Glutamatergic neuron (in vitro differentiated cells): Measurements from ENCODE around the gene VPS51. TPM values are rescaled to one million over a fixed set of nuclear protein-coding genes. Genes with fewer than 3 reads are reported as not detected.

Experiments
- DNase-seq: peaks from one replicate; pipeline ENCODE4 v3.0.0; 2022
- H3K27ac Mint-ChIP-seq: one replicate; pipeline ENCODE4 v1.8.0; 2020; ENCODE audit warnings: mild to moderate bottlenecking, mixed read lengths, inconsistent platforms; ENCODE audit not compliant: unreplicated experiment
- H3K27me3 Mint-ChIP-seq: one replicate; pipeline ENCODE4 v1.8.0; 2020; ENCODE audit warnings: mild to moderate bottlenecking, moderate library complexity, mixed read lengths, inconsistent platforms; ENCODE audit not compliant: unreplicated experiment
- H3K36me3 Mint-ChIP-seq: one replicate; pipeline ENCODE4 v1.8.0; 2020; ENCODE audit warnings: mild to moderate bottlenecking, mixed read lengths, inconsistent platforms; ENCODE audit not compliant: unreplicated experiment
- H3K4me1 Mint-ChIP-seq: one replicate; pipeline ENCODE4 v1.8.0; 2020; ENCODE audit warnings: mild to moderate bottlenecking, low read depth, mixed read lengths, inconsistent platforms; ENCODE audit not compliant: unreplicated experiment
- H3K4me3 Mint-ChIP-seq: one replicate; pipeline ENCODE4 v1.8.0; 2020; ENCODE audit warnings: mild to moderate bottlenecking, mixed read lengths, inconsistent platforms; ENCODE audit not compliant: unreplicated experiment
- H3K9me3 Mint-ChIP-seq: one replicate; pipeline ENCODE4 v1.8.0; 2020; ENCODE audit warnings: mild to moderate bottlenecking, moderate library complexity, mixed read lengths, inconsistent platforms; ENCODE audit not compliant: unreplicated experiment
- total RNA-seq: library from RNA; stranded (reverse); fragmentation: NEBNext Ultra II Directional; extraction: Animal tissue kit (Norgen Biotek cat#: 25700); gene quantifications from one replicate; pipeline ENCODE4 v1.2.1, GENCODE V29; 2021; ENCODE audit not compliant: unreplicated experiment
- TF ChIP-seq, protein P1 (sequence below): fragments of 200-600 bp; sonication (generic); IDR thresholded peaks from one replicate; pipeline ENCODE4 v1.5.0; 2021; ENCODE audit not compliant: partially characterized antibody, unreplicated experiment

VPS51 gene
- total RNA-seq, 1 donor from 2014 or later, result 105 TPM

DNA sequence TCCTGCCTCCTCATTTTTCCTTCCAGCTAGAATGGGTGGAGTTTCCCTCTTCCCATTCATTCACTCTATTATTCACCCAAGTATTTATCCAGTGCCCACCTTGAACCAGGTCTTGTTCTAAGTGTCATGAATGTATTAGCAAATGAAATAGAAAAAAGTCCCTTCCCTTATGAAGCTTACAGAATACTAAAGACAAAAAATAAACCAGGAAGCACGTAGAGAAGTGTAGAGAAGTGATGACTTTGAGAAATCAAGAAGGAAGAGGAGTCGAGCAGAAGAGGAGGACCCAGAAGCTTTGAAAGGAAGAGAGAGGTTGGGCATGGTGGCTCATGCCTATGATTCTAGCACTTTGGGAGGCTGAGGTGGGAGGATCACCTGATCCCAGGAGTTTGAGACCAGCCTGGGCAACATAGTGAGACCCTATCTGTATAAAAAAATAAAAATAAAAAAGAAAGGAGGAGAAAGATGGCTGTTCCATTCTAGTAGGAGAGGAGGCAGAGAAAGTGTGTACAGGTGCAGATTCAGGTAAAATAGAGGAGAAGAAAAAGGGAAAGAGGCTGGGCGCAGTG is 55.4 kb downstream of the VPS51 start:
- H3K4me1 Mint-ChIP-seq, result peaks cover 2% of the 10 kb centered on the region

DNA sequence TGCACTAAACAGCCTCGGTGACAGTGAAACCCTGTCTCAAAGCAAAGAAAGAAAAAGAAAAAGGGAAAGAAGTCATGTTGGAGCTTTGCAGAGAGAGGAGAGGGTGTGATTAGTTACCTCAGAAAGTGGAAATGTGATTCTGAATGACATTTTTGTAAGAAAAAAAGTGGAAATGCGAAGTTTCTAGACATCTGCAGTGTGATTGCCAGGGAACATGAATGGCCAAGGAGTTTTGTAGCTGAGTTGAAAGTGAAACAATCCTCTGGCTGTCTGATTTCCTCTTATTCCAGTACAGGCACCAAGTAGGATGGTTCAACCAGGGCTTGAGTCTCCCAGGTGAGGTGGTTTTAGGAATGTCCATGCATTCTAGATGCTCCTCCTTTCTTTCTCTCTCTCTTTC is 56.1 kb downstream of the VPS51 start:
- Mint-ChIP-seq H3K36me3 (no peaks in the 10 kb centered on the region), H3K4me1 (peaks cover 2% of the 10 kb centered on the region), H3K9me3 (peaks cover 5% of the 10 kb centered on the region), H3K27me3 (no peaks in the 10 kb centered on the region), H3K4me3 (no peak overlapping the region), H3K27ac (no peak overlapping the region)
- TF ChIP-seq, protein P1, sequence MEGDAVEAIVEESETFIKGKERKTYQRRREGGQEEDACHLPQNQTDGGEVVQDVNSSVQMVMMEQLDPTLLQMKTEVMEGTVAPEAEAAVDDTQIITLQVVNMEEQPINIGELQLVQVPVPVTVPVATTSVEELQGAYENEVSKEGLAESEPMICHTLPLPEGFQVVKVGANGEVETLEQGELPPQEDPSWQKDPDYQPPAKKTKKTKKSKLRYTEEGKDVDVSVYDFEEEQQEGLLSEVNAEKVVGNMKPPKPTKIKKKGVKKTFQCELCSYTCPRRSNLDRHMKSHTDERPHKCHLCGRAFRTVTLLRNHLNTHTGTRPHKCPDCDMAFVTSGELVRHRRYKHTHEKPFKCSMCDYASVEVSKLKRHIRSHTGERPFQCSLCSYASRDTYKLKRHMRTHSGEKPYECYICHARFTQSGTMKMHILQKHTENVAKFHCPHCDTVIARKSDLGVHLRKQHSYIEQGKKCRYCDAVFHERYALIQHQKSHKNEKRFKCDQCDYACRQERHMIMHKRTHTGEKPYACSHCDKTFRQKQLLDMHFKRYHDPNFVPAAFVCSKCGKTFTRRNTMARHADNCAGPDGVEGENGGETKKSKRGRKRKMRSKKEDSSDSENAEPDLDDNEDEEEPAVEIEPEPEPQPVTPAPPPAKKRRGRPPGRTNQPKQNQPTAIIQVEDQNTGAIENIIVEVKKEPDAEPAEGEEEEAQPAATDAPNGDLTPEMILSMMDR, result no peak
- DNase-seq, result no peak

More for the DNA sequence above, 55.4 kb downstream of the VPS51 start:
- Mint-ChIP-seq H3K9me3 (peaks cover 5% of the 10 kb centered on the region), H3K27ac (no peak overlapping the region), H3K36me3 (no peaks in the 10 kb centered on the region), H3K4me3 (no peak overlapping the region), H3K27me3 (no peaks in the 10 kb centered on the region)
- TF ChIP-seq, protein P1, result no peak
- DNase-seq, result no peak

DNA sequence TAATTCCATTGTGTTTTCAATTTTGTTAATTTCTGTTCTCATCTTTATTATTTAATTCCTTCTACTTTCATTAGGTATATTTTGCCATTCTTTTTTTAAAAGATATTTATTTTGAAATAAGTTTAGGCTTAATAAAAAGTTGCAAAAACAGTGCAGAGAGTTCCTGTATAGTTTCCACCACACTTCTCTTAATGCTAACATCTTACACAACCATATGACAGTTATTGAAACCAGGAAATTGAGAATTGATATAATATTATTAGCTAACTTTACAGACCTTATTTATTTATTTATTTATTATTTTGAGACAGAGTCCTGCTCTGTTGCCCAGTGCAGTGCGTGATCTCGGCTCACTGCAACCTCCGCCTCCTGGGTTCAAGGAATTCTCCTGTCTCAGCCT is 60.2 kb downstream of the VPS51 start:
- no peaks in the 10 kb centered on the region for H3K27me3 Mint-ChIP-seq
- TF ChIP-seq, protein P1, result no peak
- H3K4me3 Mint-ChIP-seq, result no peak overlapping the region
- no peaks in the 10 kb centered on the region for H3K36me3 Mint-ChIP-seq
- no peaks in the 10 kb centered on the region for H3K4me1 Mint-ChIP-seq
- DNase-seq, result no peak
- peaks cover 1% of the 10 kb centered on the region for H3K9me3 Mint-ChIP-seq
- no peak overlapping the region for H3K27ac Mint-ChIP-seq

DNA sequence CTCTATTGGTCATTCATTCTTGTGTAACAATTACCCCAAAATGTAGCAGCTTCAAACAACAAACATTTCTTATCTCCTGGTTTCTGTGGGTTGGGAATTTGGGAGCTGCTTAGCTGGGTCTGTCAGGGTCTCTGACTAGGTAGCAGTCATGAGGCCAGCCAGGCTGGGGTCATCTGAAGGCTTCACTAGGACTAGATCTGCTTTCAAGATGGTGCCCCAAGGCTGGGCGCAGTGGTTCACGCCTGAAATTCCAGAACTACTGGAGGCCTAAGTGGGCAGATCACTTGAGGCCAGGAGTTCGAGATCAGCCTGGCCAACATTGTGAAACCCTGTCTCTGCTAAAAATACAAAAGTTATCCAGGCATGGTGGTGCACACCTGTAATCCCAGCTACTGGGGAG is 60.9 kb downstream of the VPS51 start:
- H3K27me3 Mint-ChIP-seq, result no peaks in the 10 kb centered on the region
- H3K27ac Mint-ChIP-seq, result no peak overlapping the region
- no peaks in the 10 kb centered on the region for H3K9me3 Mint-ChIP-seq
- no peak for DNase-seq
- no peaks in the 10 kb centered on the region for H3K4me1 Mint-ChIP-seq
- H3K4me3 Mint-ChIP-seq, result no peak overlapping the region
- TF ChIP-seq, protein P1, result no peak
- H3K36me3 Mint-ChIP-seq, result no peaks in the 10 kb centered on the region

DNA sequence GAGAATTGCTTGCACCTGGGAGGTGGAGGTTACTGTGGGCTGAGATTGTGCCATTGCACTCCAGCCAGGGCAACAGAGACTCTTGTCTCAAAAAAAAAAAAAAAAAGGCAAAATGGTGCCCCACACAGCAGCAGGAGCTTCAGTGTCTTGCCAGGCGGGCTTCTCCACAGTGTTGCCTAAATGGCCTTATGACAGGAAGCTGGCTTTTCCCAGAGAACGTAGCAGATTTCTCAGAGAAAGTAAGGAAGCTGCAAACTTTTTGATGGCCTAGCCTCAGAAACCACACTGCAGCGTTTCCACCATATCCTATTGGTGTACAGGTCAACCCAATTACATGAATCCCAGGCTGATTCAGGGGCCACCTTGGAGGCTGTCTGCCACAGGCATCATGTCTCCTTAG is 61.3 kb downstream of the VPS51 start:
- Mint-ChIP-seq H3K27me3 (no peaks in the 10 kb centered on the region), H3K27ac (no peak overlapping the region), H3K9me3 (no peaks in the 10 kb centered on the region), H3K36me3 (no peaks in the 10 kb centered on the region), H3K4me3 (no peak overlapping the region), H3K4me1 (no peaks in the 10 kb centered on the region)
- no peak for DNase-seq
- TF ChIP-seq, protein P1, result no peak
